ENCODE measurements around the gene B3GALT4.
A peak's percentile ranks its signal among the peaks of the same experiment; 100 is the strongest.
"Not testable (repeated sequence)": the region's sequence is repeated elsewhere in the genome, so short reads cannot be mapped to it uniquely, and the experiment has no call there.

Gene B3GALT4

DNA sequence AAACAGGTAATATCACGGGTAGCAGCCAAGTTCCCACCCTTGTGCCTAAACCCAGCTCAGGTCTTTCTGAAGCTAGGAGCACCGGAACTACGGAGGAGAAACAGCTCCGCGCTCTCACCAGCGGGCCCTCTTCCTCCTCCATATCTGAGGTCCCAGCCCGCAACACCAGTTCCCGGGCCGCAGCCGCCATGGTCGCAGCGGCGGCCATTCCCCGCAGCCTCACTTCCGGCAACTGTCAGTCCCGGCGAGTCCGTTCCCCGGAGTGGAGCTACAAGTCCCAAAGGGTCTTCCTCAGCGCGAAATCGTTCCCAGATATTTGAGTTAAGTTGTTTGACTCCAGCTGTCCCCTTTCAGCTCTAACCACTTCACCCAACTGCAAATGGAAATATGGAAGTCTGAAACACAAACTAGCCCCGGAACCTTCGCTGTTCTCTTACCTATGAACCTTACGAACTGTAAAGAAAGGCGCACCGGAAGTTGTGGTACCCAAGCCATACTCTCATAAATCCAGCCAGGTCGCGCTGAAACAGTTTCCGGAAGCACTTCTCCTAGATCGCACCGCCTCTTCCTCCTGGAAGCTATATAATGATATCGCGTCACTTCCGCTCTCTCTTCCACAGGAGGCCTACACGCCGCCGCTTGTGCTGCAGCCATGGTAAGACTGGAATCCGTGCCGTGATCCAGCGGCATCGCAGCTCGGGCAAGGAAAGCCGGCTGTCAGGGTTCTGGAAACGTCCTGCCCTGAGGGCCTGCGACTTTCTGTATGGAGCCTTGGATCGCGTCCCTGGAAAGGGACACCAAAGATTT is 5.3 kb upstream of the B3GALT4 start, which contains the start of the genes RPS18 and VPS52:
RPS18 (plus strand) TSS at position 608 of the 807 bp plus-strand sequence; CDS start at position 653, 45 bp downstream.
VPS52 (minus strand) TSS at position 409 of the 807 bp plus-strand sequence; CDS start at position 208, 201 bp downstream.
- H3K27ac ChIP-seq (ENCODE audit: insufficient read depth, low read length, poor library complexity, severe bottlenecking): peak within 1 kb of the TSS; percentile 93
- H3K9me3 ChIP-seq (ENCODE audit: control insufficient read depth, low read length): no peaks in the 10 kb centered on the region
- H3K36me3 ChIP-seq (ENCODE audit: control insufficient read depth, insufficient read depth, low read length): peaks cover 40% of the 10 kb centered on the region
- H3K27me3 ChIP-seq (replicated peaks; ENCODE audit: control insufficient read depth, insufficient read depth, low read length, poor library complexity, severe bottlenecking): no peaks in the 10 kb centered on the region
- peak within 1 kb of the TSS; percentile 79 for H3K4me3 ChIP-seq (ENCODE audit: insufficient read depth, low read depth, low read length, poor library complexity, severe bottlenecking)
- peak; percentile 85 to 92 (median 89) for DNase-seq
- H3K4me1 ChIP-seq (ENCODE audit: control insufficient read depth, insufficient read depth, low read length, poor library complexity, severe bottlenecking): peaks cover 34% of the 10 kb centered on the region

DNA sequence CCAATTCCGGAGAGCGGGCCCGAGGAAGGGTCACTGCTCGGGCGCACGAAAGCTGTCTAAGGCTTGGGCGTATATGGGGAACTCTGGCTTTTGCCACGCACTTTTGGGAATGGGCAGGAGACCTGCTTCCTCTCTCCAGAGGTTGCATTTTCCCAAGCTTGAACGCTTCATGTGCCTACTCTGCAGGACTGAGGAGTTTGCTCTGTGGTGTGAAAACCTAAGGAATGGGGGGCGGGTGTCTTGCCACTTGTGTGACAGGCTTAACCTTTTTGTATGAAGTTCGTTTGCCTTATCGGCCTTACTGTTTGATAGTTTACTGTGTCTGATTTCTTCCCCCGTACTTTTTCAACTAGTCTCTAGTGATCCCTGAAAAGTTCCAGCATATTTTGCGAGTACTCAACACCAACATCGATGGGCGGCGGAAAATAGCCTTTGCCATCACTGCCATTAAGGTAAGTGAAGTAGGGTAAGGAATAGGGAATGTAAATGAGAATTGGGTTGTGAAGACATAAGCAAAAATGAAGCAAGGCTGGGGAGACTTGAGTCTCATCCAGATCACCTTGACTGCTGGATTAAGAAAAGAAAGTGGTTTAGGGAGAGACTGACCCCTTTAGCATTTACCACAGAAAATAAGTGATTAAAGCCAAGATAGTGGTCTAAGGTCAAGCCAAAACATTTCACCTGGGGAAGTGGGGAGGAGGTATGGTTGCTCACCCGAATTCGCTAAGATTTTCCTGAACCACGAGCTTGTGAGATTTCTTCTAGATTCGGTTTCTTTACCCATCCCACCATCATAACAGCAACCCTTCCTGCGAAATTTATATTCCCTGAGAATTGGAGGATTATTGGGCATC is 4.4 kb upstream of the B3GALT4 start:
- no peaks in the 10 kb centered on the region for H3K9me3 ChIP-seq (ENCODE audit: control insufficient read depth, low read length)
- peaks cover 41% of the 10 kb centered on the region for H3K4me1 ChIP-seq (ENCODE audit: control insufficient read depth, insufficient read depth, low read length, poor library complexity, severe bottlenecking)
- H3K27me3 ChIP-seq (replicated peaks; ENCODE audit: control insufficient read depth, insufficient read depth, low read length, poor library complexity, severe bottlenecking): no peaks in the 10 kb centered on the region
- peak overlapping the region; percentile 79 for H3K4me3 ChIP-seq (ENCODE audit: insufficient read depth, low read depth, low read length, poor library complexity, severe bottlenecking)
- DNase-seq: no peak
- peaks cover 32% of the 10 kb centered on the region for H3K36me3 ChIP-seq (ENCODE audit: control insufficient read depth, insufficient read depth, low read length)
- H3K27ac ChIP-seq (ENCODE audit: insufficient read depth, low read length, poor library complexity, severe bottlenecking): peak overlapping the region; percentile 93

DNA sequence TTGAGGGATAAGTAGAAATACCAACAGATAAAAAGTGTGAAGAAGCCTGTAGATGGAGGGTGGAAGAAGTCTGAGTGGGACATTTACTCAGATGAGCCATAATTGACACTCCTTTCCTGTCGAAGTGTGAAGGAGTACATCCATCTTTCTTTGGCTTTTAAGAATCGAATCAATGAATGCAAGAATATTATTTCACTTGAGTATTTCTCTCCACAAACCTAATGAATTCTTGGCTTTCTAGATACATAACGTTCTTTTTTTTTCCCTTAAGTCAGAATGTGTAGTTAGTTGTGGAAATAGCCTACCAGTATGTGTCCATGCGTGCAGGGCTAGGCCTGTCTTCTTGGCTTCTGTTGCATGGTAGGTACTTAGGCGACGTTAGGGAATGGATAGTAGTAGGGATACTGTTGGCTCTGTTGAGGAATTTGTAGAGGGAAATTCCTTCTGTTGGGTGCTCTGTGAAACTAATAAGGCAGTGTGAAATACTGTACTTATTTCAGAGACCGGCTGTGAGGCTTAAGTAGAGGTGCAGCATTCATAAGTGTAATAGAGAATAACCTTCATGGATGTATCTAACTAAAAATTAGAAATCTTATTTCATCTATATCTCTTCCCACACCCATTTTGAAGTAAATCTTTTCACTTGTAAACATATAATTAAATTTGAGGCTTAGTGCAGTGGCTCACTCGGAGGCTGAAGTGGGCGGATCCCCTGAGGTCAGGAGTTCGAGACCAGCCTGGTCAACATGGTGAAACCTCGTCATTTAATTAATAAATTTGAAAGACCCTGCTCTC is 3.6 kb upstream of the B3GALT4 start:
- peak overlapping the region; percentile 79 for H3K4me3 ChIP-seq (ENCODE audit: insufficient read depth, low read depth, low read length, poor library complexity, severe bottlenecking)
- H3K36me3 ChIP-seq (ENCODE audit: control insufficient read depth, insufficient read depth, low read length): peaks cover 23% of the 10 kb centered on the region
- DNase-seq: no peak
- H3K4me1 ChIP-seq (ENCODE audit: control insufficient read depth, insufficient read depth, low read length, poor library complexity, severe bottlenecking): peaks cover 49% of the 10 kb centered on the region
- H3K27me3 ChIP-seq (replicated peaks; ENCODE audit: control insufficient read depth, insufficient read depth, low read length, poor library complexity, severe bottlenecking): no peaks in the 10 kb centered on the region
- peak overlapping the region; percentile 93 for H3K27ac ChIP-seq (ENCODE audit: insufficient read depth, low read length, poor library complexity, severe bottlenecking)
- no peaks in the 10 kb centered on the region for H3K9me3 ChIP-seq (ENCODE audit: control insufficient read depth, low read length)

DNA sequence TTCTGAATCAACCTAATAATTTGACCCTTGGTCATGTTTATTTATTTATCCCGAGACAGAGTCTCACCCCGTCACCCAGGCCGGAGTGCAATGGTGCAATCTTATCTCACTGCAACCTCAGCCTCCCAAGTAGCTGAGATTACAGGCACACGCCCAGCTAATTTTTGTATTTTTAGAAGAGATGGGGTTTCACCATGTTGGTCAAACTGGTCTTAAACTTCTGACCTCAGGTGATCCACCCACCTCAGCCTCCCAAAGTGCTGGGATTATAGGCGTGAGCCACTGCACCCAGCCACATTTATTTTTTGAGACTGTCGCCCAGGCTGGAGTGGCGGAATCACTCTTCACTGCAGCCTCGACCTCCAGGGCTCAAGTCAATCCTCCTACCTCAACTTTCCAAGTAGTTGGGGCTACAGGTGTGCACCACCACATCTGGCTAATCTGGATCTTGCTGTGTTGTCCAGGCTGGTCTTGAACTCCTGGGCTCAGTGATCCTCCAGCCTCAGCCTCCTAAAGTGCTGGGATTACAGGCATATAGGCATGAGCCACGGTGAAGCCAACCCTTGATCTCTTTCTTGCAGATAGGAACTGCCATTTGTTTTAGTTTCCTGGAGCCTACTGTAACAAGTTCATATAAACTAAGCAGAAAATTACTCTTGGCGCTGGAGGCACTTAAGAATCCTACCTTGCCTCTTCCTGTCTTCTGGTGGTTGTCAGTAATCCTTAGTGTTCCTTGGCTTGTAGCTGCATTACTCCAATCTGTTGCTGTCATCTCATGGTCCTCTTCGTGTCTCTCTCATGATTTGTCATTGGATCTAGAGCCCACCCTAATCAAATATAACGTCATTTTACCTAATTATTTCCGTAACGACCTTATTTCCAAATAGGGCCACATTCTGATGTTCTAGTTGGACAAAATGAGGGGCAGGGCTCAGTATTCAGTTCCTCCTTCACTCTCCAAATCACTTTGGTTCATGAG is 2.7 kb upstream of the B3GALT4 start:
- Histone ChIP-seq H3K9me3 (ENCODE audit: control insufficient read depth, low read length) (no peaks in the 10 kb centered on the region), H3K36me3 (ENCODE audit: control insufficient read depth, insufficient read depth, low read length) (peaks cover 22% of the 10 kb centered on the region), H3K4me1 (ENCODE audit: control insufficient read depth, insufficient read depth, low read length, poor library complexity, severe bottlenecking) (peaks cover 58% of the 10 kb centered on the region), H3K4me3 (ENCODE audit: insufficient read depth, low read depth, low read length, poor library complexity, severe bottlenecking) (no peak overlapping the region), H3K27ac (ENCODE audit: insufficient read depth, low read length, poor library complexity, severe bottlenecking) (peak overlapping the region; percentile 93), H3K27me3 (replicated peaks; ENCODE audit: control insufficient read depth, insufficient read depth, low read length, poor library complexity, severe bottlenecking) (no peaks in the 10 kb centered on the region)
- DNase-seq: no peak

DNA sequence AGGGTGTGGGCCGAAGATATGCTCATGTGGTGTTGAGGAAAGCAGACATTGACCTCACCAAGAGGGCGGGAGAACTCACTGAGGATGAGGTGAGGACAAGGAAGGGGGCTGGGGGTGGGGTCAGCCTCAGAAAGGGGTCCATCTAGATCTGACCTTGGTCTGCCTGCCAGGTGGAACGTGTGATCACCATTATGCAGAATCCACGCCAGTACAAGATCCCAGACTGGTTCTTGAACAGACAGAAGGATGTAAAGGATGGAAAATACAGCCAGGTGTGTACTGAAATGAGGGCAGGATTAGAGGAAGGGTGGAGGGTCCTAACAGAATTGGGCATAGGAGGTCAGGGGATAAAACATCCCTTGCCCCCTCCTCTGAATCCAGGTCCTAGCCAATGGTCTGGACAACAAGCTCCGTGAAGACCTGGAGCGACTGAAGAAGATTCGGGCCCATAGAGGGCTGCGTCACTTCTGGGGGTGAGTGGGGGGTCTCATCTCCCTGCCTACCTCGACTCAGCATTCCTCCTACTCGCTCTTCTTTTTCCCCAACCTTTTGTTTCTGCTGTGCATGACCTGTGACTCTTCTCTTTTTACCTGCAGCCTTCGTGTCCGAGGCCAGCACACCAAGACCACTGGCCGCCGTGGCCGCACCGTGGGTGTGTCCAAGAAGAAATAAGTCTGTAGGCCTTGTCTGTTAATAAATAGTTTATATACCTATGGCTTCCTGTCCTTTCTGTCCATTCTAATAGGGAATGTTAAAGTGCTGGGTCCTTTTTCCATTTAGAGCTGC is 935 bp upstream of the B3GALT4 start:
- Histone ChIP-seq H3K36me3 (ENCODE audit: control insufficient read depth, insufficient read depth, low read length) (peaks cover 38% of the 10 kb centered on the region), H3K27ac (ENCODE audit: insufficient read depth, low read length, poor library complexity, severe bottlenecking) (peak overlapping the region; percentile 85), H3K4me1 (ENCODE audit: control insufficient read depth, insufficient read depth, low read length, poor library complexity, severe bottlenecking) (peaks cover 58% of the 10 kb centered on the region)
- H3K4me3 ChIP-seq (ENCODE audit: insufficient read depth, low read depth, low read length, poor library complexity, severe bottlenecking); H3K27me3 ChIP-seq (replicated peaks; ENCODE audit: control insufficient read depth, insufficient read depth, low read length, poor library complexity, severe bottlenecking); DNase-seq; H3K9me3 ChIP-seq (ENCODE audit: control insufficient read depth, low read length): not testable (repeated sequence)

DNA sequence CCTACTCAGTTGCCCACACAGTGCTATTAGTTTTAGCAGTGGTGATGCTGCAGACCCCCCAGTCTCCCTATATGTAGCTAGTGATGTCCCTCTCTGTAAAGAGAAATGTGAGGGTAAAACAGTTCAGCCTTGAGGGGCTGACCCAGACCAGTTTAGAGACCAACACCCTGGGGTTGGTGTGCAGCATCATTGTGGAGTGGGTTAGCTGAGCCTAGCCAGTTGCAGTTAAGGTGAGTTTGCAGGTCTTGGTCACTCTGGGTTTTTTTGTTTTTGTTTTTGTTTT is 401 bp upstream of the B3GALT4 start:
- Histone ChIP-seq H3K4me3 (ENCODE audit: insufficient read depth, low read depth, low read length, poor library complexity, severe bottlenecking) (peak overlapping the region; percentile 81), H3K36me3 (ENCODE audit: control insufficient read depth, insufficient read depth, low read length) (peaks cover 38% of the 10 kb centered on the region), H3K4me1 (ENCODE audit: control insufficient read depth, insufficient read depth, low read length, poor library complexity, severe bottlenecking) (peaks cover 57% of the 10 kb centered on the region)

DNA sequence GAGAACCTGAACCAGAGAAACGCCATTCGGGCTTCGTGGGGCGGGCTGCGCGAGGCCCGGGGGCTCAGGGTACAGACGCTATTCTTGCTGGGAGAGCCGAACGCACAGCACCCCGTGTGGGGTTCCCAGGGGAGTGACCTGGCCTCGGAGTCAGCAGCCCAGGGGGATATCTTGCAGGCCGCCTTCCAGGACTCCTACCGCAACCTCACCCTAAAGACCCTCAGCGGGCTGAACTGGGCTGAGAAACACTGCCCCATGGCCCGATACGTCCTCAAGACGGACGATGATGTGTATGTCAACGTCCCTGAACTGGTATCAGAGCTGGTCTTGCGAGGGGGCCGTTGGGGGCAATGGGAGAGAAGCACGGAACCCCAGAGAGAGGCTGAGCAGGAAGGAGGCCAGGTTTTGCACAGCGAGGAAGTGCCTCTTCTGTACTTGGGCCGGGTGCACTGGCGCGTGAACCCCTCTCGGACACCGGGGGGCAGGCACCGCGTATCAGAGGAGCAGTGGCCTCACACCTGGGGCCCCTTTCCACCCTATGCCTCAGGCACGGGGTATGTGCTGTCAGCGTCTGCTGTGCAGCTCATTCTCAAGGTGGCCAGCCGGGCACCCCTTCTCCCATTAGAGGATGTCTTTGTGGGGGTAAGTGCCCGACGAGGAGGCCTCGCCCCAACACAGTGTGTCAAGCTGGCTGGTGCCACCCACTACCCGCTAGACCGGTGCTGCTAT is 904 bp downstream of the B3GALT4 start:
- H3K9me3 ChIP-seq (ENCODE audit: control insufficient read depth, low read length): no peaks in the 10 kb centered on the region
- peaks cover 52% of the 10 kb centered on the region for H3K4me1 ChIP-seq (ENCODE audit: control insufficient read depth, insufficient read depth, low read length, poor library complexity, severe bottlenecking)
- H3K27me3 ChIP-seq (replicated peaks; ENCODE audit: control insufficient read depth, insufficient read depth, low read length, poor library complexity, severe bottlenecking): no peaks in the 10 kb centered on the region
- peak overlapping the region; percentile 81 for H3K4me3 ChIP-seq (ENCODE audit: insufficient read depth, low read depth, low read length, poor library complexity, severe bottlenecking)
- peak overlapping the region; percentile 85 for H3K27ac ChIP-seq (ENCODE audit: insufficient read depth, low read length, poor library complexity, severe bottlenecking)
- peak in 1 of 3 donors; percentile 4 for DNase-seq
- H3K36me3 ChIP-seq (ENCODE audit: control insufficient read depth, insufficient read depth, low read length): peaks cover 38% of the 10 kb centered on the region

More for the DNA sequence above, 401 bp upstream of the B3GALT4 start:
- Histone ChIP-seq H3K27me3 (replicated peaks; ENCODE audit: control insufficient read depth, insufficient read depth, low read length, poor library complexity, severe bottlenecking) (no peaks in the 10 kb centered on the region), H3K9me3 (ENCODE audit: control insufficient read depth, low read length) (no peaks in the 10 kb centered on the region), H3K27ac (ENCODE audit: insufficient read depth, low read length, poor library complexity, severe bottlenecking) (peak overlapping the region; percentile 85)
- DNase-seq: no peak

DNA sequence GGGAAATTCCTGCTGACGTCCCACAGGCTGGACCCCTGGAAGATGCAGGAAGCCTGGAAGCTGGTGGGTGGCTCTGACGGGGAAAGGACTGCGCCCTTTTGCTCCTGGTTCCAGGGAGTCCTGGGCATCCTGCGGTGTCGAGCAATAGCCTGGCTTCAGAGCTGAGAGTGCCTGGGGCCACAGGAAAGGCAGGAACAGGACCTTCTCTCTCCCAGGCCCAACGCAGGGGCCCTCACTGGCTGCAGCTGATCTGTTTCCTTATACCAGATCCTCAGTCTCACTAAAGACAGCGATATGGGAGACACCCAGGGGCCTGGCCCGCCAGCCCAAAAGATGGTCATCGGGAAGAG is 1.4 kb downstream of the B3GALT4 start:
- Histone ChIP-seq H3K36me3 (ENCODE audit: control insufficient read depth, insufficient read depth, low read length) (peaks cover 38% of the 10 kb centered on the region), H3K27ac (ENCODE audit: insufficient read depth, low read length, poor library complexity, severe bottlenecking) (peak overlapping the region; percentile 85), H3K27me3 (replicated peaks; ENCODE audit: control insufficient read depth, insufficient read depth, low read length, poor library complexity, severe bottlenecking) (no peaks in the 10 kb centered on the region), H3K4me1 (ENCODE audit: control insufficient read depth, insufficient read depth, low read length, poor library complexity, severe bottlenecking) (peaks cover 47% of the 10 kb centered on the region), H3K4me3 (ENCODE audit: insufficient read depth, low read depth, low read length, poor library complexity, severe bottlenecking) (no peak overlapping the region), H3K9me3 (ENCODE audit: control insufficient read depth, low read length) (no peaks in the 10 kb centered on the region)
- DNase-seq: no peak

Data from effector memory CD4-positive, alpha-beta T cell (primary cell).